HL-60/S4 treated with retinoic acid at 250 ng/mL for 4 days and 3 days (cell line): ENCODE measurements around the gene TAX1BP1.
"Not testable (repeated sequence)": the region's sequence is repeated elsewhere in the genome, so short reads cannot be mapped to it uniquely, and the experiment has no call there.

ENCODE experiments used
- in situ Hi-C: fragments of 300-500 bp; cut with MboI; formaldehyde crosslinking; loops from 2 replicates; pipeline ENCODE4 v1.7.0; 2022; ENCODE audit warnings: low sequenced_read_pairs

The TAX1BP1 gene

DNA sequence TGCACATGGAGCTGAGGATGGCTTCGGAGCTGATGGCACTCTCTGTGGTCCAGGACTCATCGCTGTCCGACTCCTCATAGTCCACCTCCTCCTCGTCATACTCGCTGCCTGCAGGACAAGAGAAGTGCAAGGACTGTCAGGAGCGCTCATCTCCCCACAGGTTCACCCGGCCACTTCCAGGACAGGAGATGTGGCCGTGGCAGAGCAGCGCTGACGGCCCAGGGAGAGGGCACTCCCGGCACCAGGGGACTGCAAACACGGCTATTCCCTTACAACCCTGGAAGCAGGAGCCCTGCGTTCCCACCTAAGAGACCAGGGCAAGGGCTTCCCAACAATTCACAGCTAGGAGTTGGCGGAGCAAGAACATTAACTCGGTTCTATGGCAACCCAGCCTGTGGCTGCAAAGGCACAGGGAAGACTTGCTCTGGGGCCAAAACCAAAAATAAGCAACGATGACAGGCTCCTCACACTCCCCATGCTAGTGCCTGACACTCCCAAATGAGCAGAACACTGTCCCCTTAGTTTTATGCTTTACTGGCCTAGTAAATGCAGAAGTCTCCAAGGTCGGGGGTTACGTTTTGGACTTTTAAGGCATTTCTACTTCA lies 100.9 kb downstream of the TAX1BP1 start:
- in situ Hi-C loops = no loop called here

DNA sequence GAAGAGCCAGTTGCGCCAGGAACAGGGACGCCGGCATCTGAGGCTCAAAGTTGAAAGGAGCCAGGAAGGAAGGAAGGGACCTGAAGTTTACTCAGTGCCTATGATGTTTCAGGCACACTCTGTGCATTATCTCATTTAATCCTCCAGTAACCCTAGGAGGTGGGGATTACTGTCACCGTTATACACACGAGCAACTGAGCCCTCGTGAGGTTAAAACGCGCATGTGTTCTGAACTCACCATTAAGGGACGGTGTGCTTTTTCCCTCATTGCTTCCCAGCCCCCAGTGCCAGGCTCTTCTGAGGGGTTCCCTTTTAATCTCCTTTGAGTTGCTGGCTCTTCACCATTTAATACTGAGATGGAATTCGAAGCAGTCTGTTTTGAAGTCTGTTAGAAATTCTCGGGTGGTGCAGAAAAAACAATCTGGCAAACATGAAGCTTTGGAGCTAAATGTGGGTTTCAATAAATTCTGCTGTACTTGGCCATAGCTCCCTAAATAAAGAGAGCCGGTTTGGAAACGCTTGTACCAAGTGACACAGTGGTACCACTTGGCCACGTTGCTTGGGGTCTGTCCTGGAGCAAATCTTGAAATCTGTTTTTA lies 102.2 kb downstream of the TAX1BP1 start:
- in situ Hi-C loops = no loop called here

DNA sequence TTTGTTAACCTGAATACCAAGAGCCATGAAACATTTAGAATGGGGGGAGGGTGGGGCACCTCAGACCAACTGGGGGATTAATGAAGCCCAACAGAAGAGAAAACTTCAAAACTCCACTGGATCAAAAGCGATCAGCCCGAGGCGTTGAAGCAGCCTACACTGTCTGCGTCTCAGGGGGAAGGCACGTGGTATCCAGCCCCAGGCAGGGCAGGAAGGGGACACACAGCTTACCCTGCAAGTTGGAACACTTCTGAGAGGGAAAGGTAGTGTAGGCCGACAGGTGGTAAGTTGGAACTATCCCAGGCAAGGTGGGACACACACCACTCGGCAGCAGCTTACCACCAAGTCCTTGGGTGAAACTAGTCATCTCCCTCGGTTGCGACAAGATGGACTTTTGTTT lies 102.9 kb downstream of the TAX1BP1 start:
- in situ Hi-C loops = no loop called here

DNA sequence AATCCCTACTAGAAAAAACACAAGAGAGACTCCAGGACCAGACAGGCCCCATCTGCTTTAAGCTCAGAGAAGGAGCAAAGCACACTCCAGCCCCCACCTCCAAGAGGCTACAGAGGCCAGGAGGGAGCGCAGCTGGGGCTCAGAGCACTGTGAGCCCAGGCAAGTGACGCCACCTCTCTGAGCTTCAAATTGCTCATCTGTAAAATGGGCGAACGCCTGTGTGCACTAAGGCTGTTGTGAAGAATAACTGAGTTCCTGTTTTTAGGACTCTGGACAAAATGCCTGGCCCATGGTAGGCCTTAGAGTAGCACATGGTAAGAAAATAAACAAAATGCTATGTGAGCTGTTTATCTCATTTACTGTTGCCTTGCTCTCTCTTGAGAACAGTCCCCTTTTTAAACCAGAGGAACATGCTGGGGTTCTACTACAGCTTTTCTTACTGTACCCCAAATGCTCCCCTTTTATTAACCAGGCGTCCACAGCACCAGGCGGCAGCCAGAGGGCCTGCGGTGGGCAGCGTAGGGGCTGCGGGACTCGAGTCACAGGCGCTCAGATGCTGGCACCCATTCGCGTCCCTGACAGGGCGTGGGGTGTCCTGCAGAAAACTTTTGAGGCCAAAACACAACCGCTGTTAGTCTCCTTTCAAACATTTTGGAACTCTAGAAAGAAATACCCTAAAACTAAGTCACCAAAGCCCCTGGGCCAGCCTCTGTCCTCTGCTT lies 103.8 kb downstream of the TAX1BP1 start:
- in situ Hi-C loops = no loop called here

DNA sequence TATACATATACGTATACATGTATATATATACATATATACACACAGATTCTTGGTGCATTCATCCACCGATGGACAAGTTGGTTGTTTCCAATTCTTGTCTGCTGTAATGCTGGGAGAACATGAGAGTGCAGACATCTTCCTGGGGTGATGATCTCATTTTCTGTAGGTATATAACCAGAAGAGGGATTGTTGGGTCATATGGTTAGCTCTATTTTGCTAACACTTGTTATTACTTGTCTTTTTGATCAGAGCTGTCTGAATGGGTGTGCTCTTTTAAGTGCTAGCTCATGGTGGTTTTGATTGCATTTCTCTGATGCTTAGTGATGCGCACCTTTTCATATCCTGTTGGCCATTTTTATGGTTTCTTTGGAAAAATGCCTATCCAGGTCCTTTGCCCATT lies 106.4 kb downstream of the TAX1BP1 start:
- in situ Hi-C loops = no loop called here

DNA sequence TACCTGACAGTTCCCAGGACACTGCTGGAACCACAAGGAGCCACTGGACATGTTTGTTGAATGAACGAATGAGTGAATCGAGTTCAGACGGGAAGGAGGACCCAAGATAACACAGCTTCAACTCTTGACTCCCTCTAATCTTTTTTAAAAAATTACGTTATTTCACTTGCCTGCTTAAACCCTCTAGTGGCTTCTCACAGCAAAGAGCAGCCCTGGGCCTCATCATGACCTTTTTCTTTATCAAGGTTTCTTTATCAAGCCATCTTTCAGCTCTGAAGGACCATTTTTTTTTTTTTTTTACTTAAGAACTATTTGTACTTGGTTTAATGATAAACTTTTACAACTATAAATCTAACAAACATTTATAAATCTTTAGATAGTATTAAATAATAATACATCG lies 110.6 kb downstream of the TAX1BP1 start:
- in situ Hi-C loops = no loop called here

DNA sequence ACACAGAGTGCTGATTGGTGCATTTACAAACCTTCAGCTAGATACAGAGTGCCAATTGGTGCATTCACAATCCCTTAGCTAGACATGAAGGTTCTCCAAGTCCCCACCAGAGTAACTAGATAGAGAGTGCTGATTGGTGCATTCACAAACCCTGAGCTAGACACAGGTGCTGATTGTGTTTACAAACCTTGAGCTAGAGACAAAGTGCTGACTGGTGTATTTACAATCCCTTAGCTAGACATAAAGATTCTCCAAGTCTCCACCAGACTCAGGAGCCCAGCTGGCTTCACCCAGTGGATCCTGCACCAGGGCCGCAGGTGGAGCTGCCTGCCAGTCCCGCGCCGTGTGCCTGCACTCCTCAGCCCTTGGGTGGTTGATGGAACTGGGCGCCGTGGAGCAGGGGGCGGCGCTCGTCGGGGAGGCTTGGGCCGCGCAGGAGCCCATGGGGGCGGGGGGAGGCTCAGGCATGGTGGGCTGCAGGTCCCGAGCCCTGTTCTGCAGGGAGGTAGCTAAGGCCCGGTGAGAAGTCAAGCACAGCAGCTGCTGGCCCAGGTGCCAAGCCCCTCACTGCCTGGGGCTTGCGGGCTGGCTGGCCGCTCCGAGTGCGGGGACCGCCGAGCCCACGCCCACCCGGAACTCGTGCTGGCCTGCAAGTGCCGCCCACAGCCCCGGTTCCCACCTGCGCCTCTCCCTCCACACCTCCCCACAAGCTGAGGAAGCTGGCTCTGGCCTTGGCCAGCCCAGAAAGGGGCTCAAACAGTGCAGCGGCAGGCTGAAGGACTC lies 116.9 kb downstream of the TAX1BP1 start:
- in situ Hi-C loops = not testable (repeated sequence)

DNA sequence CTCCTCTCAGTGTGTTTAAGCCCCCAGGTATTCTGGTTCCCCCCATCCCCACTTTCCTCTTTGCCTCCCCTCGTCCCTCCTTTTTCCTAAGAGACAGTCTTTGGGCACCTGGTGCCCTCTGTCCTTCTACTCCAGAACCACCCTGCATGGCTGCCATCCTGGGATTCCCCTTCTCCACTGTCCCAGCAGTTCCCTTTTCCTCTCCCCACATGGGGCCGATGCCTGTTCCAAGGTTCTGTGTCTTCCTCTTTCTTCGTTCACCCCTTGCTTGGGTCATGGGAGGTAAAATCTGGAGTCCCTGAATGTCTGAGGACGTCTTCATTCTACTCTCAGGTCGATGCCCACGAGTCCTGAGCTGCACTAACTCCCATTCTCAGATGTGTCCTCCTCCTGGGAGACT lies 120.8 kb downstream of the TAX1BP1 start:
- in situ Hi-C loops = no loop called here

DNA sequence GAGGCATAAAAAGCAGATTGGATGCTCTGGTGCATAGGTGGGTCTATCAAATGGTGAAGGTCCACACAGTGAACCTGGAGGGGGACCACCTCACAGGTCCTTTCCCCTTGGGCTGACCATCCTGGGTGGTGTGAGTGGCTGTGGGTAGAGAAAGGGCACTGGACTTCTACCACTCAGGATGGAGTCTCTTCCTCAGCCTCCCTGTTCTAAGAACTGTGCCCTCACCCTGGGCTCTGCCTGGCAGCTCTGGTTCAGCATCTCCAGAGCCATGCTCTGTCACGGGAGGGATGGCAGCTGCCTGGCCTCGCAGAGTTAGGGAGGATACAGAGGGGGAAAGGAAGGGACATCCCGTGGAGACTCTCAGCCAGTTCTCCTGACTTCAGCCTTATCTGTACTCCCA lies 121.8 kb downstream of the TAX1BP1 start:
- in situ Hi-C loops = no loop called here

DNA sequence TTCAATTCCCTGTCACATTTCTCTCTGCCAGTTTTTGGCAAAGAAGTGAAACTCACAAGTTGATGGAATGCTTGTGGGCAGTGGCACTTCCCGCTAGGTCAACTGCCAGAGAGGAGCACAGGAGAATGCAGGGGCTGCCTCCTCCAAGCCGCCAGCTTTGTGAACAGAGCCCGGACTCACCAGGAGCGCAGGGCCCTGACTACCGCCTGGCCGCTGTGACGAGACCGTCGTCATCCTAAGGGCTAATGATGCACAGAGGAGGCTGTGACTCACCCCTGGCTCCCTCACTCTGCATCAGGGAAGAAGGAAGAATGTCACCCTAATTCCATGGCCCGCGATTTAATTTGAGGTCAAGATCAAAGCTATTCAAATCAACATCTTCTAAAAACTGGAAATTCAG lies 123.9 kb downstream of the TAX1BP1 start:
- in situ Hi-C loops = no loop called here

DNA sequence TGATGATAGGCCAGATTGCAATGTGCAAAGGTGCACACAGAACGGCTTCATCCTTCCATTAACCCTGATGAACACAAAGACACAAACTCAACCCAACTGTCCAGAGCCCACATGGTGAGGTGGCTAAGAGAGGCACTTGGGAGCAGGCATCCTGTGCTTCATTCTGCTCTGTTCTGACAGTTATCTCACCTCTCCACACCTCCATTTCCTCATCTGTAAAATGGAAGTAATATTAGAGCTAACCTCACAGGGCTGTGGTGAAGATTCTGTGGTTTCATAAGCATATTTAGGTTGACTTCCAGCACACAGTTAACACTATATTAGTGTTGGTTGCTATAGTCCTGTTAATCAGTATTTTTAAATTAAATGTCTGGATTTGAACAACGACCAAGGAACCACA lies 126.3 kb downstream of the TAX1BP1 start:
- in situ Hi-C loops = no loop called here

DNA sequence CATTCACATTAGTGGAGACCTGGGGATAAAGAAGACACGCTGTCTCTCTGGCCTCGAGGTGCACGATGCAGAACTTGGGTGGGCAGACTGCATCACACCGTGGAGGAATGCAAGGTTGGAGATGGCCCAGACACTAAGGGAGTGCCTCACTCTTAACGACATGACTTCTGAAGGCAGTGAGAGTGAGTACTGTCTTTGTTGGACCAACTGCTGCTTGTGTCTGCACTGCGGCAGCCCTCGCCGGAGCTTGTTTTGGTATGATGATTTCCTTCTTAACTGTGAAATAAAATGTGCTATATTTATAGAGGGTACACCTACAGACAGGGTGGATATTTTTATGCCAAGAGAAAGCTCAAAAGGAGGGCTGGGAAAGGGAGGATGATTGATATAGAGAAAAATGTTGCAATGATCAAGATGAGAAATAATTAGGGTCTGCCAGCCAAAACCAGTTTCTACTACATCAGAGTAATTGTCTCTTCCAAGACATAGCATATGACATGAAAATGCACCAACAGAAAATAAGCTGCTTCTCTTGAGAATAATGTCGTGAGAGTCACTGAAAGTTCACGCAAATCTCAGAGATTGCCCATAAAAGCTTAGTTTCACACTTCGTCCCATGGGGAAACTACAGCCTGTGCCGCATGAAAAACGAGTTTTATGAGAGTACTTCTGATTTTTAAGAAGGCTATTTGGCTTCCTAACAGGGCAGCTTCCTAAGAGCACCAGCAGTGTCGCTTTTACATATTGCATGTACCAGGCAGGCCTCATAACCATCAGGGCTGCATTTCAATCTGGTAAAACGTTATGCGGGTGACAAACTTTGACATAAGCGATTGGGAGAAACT lies 127.1 kb downstream of the TAX1BP1 start:
- in situ Hi-C loops = no loop called here

DNA sequence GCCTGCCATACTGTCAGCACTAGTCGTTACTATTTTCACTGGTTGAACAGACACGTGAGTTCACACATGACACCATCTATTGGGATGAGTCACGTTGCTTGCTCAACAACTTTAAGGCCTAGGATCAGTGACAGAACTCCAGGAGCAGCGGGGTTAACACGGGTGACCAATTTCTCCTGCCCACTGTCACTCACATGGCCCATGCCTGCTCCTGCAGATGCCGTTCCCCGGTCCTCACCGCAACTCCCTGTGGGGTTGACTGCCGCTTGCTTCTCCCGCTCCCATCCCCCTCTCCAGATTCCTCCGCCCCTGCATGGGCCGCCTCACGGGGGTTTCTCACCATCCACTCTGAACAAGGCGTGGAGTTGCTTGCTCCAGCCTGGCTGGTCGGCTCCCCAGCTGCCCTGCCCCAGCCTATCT lies 128.2 kb downstream of the TAX1BP1 start:
- in situ Hi-C loops = no loop called here

DNA sequence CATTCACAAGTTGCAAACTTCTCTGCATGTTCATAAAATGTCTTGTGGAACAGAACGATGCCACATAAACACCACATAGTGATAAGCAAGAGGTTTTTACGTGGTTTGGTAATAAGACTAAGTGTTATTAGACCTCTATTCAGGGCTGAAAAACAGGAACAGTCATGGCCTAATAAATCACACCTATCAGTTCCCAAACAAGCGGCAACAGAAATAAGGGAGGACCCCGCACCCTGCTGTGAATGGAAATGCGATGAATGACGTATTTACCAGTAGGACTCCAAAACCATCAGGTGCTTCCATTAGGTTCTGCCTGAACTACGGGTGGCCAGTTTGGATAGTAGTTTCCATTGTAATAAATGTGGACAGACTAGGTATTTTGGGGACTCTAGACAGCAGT lies 129.1 kb downstream of the TAX1BP1 start:
- in situ Hi-C loops = no loop called here

DNA sequence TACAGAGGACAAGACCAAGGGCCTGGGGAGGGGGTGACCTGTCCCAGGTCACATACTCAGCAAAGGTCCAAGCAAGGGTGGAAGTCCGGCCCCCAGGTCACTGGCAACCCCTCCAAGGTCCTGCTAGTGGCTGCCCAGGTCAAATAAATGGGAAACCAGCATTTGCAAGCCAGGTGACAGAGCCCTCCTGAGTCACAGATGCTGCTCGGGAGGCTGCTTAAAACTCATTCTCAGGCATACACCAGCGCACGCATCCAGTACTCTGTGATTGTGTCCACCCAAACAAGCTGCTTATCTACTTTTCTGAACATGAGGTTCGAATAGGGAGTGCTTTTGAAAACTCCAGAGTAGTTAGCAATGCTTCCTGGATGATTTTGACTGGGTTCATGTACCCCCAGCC lies 130.6 kb downstream of the TAX1BP1 start:
- in situ Hi-C loops = no loop called here

DNA sequence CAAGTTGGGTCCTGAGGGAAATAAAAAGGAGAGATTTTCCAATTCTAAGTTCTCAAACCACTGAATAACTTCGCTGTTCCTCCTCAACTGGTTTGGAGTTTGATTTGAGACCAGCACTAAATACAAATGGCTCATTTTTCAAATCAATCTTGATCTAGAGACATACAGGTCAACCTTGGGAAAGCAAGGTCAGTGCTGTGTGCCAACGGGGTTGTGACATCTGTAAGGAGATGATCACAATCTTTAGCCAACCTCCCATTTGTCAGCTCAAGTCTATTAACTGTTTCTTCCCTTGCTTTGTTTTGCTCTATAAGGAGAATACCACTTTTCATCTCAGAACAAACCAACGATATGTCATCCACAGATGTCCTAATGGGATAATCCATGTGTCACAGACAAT lies 131.1 kb downstream of the TAX1BP1 start:
- in situ Hi-C loops = no loop called here

DNA sequence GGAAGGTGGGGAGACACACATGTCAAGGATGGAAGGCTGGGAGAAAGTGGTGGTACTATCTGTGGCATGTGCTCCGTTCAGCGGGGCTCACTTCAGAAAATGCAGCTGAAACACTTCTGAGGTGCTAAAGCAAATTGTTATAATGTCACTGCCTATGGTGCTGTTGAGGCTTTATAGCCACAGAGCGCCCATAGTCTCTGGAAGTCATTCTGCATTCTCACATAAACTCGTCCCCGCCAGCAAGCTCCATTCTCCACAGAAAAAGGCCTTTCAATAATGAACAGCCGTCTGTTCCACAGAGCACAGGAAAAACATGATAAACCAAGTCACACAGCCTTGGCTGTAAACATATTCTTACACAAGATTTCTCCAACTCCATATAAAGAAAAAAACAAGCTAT lies 131.9 kb downstream of the TAX1BP1 start:
- in situ Hi-C loops = no loop called here

DNA sequence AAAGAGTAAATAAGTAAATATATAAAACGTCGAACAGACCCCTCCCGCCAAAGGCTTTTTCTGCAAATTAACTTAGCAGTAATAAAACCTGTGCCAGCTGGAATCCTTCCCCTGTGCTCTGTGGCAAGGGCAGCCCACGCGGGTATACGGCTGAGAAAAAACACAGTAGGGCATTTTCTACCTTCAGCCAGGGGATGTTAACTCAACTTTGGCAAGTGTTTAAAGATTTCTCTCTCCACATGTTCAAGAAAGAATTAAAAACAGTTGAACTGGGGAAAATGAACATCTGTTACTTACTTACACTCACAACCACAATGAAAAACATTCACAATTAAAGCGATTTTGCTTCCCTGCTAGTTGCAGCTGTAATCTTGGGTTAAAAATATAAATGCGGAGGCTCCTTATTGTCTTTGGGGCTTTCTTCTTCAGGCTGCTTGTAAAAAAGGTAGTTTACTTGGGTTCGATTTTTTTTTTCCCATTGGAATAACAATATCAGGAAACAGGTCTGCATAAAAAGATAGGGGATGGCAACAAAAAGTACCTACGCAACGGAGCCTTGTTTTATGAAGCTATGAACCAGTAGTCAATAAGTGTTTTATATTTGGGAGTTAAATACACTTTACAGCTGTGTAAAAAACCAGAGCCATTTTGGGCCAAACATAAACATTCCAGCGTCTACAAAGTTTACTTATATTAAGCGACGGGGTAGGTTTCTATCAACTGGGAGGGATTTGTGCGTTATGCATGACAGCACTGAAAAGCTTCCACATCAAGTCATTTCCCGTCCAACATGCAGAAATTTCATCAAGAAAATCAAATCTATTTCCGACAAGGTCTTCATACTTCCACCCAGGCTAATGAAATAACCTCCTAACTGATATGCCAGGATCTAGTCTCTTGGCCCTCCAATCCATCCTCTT lies 132.7 kb downstream of the TAX1BP1 start:
- in situ Hi-C loops = no loop called here

DNA sequence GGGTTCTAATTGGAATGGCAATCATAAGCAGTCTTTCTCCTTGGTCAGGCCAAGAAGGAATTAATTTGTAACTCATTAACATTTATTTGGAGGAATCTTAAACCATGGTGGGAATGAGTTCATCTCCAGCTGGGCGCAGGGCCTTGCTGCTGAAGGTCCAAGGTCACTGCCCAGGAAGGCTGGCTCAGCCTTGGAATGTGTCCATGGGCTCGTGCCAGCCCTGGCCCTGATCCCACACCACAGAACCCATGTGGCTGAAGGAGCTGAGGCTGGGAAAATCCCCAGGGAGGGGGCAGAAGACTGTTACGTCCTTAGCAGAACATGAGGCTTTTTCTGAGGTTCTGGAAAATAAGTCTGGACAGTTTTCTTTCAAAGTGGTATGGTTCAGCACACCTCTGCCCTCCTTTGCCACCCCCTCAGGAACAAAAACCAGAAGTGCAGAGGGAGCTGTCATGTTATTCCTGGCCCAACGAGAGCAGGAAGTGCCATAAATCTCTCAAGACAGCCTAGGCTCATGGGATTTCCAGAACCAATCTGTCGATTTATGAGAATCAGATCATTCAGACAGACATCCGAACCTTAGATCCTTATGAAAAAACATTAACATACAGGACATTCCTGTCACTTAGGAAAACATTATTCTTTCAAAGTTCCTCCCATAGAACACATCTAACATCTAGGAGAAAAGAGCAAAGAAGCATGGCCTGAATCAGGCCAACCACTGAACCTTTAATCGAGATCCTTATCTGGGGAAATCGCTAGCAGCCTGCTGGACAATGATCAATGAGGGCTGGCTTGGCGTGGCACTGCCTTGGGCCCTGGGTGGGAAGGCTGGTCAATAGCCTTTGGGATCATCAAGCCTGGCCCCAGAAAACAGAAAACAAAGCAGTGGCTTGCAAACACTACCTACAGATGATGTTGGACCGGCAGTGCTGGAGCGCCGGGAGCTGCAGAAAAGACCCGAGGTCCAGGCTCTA lies 134.3 kb downstream of the TAX1BP1 start:
- in situ Hi-C loops = no loop called here
